CD4-positive, alpha-beta T cell treated with Interleukin-15 for 1 hour (primary cell): ENCODE data around the gene OR6S1.
"Not testable (repeated sequence)": the region's sequence is repeated elsewhere in the genome, so short reads cannot be mapped to it uniquely, and the experiment has no call there.

Experiments used
- DNase-seq: peaks from one replicate; pipeline ENCODE4 v3.0.0-alpha.2; 2020

OR6S1 gene

GRCh38 chr14:20630340-20631022 lies 11.0 kb downstream of the OR6S1 start:
- DNase-seq = peak; percentile 49

DNA sequence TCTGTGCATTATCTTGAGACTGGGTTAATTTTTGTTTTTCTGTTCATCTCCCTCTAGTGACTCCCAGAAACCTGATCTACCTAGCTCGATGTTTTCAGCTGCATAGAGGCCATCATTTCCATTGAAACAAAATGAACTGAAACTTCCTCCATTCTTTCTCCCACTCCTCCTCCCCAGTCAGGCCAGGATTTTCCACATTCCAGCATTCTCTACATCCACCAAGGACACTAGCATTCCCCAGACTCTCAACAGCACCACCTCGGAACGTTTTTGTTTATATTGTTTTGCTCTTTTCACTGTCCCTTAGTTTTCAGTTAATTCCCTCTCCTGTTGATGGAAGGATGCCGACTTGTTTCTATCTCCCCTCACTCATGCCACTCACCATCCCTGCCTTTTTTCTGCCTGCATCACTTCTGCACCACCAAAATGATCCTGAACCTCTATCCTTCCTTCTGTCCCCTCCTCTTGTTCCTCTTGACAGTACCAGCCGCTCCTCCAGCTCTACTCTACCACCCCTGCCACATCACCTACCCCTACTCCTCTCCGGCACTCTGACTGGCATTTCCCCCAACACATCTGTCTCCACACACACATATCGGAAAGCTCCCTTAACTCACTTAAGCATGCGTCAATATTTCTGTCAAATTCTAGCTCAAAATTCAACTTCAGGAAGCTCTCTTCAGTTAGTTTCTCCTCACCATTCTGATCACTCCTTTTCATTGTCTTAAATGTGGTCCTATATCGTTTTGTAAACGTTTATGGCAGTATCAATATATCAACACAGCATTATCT lies 13.2 kb downstream of the OR6S1 start:
- DNase-seq = no peak

DNA sequence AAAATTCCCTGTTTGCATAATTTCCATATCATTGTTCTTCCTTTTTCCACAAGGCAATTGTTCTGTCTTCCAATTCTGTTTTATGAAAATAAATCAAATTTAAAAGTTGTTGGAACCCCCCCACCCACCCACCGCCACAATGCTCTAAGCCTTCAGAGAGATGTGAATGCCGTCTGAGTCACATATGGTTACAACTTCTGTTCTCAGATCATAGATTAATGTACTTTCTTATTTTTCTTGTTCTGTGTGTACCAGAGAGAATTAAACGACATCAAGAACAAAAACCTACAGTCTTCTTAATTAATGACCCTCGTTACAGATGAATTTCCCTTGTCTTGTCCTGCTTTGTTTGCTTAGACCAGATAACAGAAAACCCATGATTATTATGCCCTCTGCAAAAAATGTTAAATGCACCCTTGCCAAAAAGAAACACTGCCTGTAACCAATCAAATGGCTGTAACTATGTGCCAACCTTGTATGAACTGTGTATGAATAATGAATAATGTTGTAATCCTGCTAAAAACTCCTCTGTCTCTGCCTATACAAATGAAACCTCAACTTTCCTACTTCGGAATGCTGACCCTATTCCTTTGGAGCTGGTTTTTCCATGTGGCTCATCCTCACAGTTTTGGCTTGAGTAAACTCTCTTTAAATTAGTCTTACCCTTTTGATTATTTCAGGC lies 14.0 kb downstream of the OR6S1 start:
- no peak for DNase-seq

GRCh38 chr14:20626274-20626673 lies 15.2 kb downstream of the OR6S1 start:
- DNase-seq = no peak

DNA sequence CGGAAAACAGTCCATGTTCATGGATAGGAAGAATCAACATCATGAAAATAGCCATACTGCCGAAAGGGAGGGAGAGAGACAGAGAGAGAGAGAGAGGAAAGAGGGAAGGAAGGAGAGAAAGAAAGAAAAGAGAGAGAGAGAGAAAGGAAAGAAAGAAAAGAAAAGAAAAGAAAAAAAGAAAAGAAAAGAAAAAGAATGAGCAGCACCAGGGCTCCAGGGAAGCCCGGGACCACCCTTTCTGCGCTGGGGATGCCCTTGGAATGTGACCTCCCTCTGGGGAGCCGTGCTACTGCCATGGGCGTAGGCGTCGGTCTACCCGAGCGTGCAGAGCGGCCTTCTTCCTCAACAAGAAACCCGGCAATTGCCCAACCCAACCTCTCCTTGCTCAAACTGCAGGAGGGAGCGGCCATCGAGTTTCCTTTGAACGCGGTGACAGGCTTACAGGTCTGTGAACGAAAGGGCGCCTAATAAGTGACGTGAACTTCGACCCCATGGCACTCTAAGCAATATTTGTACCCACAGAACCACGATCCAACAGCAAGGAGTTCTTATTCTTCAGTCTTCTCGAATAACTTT lies 16.9 kb downstream of the OR6S1 start:
- peak; percentile 68 for DNase-seq

DNA sequence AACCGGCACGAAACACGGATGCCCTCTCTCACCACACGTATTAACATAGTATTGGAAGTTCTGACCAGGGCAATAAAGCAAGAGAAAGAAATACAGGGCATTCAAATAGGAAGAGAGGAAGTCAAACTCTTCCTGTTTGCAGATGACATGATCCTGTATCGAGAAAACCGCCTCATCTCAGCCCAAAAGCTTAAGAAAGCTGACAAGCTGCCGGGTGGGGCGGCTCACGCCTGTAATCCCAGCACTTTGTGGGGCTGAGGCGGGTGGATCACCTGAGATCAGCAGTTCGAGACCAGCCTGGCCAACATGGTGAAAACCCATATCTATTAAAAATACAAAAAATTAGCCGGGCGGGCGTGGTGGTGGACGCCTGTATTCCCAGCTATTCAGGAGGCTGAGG lies 17.7 kb downstream of the OR6S1 start:
- no peak for DNase-seq

DNA sequence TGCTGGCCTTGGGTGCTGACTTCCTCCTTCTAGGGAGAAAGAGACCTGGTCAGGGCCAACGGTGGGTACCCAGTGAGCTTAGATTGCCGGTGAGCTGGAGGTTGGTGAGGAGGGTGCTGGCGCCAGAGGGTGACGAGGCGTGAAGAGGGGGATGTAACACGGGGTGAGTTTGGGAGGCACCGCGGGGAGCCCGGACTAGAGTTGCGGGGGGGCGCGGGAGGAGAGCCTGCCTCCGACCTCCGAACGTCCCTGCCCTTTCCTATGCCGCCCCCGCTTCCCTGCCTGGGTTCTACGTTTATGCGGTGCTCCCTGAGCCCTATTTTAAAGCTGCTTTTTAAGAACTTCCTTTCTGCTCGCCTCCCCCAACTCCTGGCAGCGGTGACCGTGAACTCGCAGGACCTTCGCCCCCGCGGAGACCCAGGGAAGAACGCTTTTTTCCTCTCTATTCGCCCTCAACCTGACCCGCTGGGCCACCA lies 18.6 kb downstream of the OR6S1 start:
- no peak for DNase-seq

DNA sequence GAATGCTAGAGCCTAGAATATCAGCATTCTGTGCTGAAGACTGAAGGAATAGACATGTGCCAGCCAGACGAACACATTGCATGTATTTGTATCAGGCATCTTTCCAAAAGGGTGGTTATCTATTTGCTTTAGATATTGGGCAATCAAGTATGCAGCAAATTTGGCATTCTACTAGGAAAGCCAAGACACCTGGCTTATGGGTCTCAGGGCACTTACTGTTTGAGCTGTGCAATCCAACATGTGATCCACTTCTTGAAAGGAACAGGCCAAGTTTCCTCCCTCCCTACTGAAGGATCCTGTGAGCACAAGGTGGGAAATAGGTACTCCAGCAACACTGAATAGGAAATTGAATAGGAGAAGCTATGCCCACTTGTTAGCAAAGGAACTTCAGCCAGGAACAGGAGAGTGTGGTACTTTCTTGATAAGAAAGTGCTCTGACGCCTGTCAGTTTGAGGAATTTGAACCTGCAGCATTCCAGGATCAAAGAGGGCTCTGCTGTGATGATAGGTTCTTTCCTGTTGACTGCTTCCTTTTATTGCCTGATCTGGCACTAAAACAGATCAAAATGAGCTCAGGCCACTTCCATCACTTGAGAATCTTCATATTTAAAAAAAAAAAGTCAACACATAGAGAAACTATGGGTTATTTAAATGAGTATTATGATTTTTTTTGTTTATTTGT lies 20.6 kb downstream of the OR6S1 start:
- DNase-seq = no peak

DNA sequence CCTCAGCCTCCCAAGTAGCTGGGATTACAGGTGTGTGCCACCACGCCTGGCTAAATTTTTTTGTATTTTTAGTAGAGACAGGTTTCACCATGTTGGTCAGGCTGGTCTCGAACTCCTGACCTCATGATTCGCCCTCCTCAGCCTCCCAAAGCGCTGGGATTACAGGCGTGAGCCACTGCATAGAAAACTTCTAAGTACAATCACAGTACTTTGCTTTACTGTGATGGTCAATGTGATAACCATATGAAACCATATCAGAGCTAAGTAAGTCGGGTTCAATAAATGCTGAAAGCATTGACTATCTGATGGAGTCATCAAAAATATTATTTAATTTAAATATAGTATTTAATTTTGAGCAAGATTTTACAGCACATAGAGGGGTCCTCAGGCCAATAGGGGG lies 21.8 kb downstream of the OR6S1 start:
- DNase-seq = not testable (repeated sequence)

DNA sequence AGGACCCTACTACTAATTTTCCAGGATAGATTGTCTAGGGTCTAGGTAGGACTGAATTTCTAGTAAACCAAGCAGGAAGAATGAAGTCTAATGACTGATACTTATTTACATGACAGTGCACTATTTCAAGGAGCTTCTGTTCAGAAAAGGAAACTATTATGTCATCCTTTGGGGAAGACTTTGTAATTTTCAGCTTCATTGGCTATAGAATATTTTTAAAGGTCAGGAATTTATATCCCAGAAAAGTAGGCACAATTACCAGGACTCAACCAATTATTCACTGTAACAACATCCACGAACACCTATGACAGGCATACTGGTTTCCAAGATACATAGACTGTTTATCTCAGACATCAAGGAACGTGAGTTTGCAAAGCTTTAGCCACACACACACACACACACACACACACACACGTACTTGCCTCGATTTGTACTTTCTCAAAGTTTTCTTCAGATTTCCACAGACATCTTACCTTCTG lies 23.2 kb downstream of the OR6S1 start:
- no peak for DNase-seq

DNA sequence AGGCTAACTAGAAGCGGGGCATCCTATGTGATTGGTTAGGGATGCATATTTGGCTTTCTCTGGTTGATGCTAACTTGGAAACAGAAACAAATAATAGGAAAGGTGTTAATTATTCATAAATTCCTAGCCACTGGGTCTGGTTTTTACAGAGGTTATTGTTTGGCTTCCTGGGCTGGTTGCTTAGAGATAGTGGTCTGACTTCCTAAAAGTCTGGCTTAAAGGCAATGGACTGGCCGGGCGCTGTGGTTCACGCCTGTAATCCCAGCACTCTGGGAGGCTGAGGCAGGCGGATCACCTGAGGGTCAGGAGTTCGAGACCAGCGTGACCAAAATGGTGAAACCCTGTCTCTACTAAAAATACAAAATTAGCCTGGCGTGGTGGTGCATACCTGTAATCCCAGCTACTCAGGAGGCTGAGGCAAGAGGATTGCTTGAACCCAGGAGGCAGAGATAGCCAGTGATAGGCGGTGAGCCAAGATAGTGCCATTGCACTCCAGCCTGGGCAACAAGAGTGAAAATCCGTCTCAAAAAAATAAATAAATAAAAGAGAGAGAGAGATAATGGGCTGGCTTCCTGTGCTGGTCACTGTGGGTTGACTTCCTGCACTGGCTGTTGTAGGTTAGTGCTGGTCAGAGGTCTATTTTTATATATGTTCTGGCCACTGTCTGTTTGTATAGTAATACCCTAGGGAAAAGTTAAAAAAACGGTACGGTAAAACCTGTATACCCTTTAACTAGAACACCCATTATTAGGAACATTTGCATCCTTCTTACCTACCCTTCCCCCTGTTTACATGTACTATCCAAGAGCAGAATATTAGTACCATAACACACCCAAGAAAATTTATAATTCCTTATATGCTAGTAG lies 24.1 kb downstream of the OR6S1 start:
- DNase-seq = no peak

GRCh38 chr14:20615996-20616395 lies 25.5 kb downstream of the OR6S1 start:
- DNase-seq = no peak

DNA sequence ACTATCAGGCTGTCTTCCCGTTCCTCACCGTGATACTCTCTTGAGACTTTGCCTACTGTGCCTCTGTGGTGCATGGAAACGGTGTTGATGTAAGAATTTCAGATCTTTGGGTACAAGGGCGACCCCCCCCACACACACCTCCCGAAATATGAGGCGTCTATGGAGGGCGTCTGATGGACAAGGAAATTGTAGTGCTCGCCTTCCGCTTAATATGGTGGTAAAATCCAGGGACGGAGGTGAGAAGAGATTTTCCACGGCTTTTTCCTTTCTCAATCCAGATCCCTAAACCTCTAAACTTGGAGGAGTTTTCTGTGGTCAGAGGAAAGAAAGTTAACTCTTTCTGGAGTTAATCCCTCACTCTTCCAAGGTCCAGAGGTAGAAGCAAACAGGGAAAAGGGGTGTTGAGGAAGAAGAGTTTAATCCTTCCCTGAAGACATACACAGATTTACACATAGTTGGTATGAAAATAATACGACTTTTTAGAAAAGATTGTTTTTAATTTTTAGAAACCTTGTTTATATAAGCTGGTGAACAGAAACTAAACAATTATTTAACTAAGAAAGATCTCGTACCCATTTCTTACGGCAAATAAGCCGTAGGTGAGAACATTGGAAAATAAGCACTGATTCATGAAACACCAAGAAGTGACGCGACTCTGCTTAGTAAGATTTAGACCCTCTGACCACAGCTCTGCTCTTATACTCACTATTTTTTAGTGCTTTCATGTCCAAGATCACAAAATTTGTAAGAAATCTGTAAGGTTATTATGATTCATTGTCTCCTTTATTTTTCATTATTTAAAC lies 27.3 kb downstream of the OR6S1 start:
- DNase-seq = peak; percentile 36

GRCh38 chr14:20613094-20614037 lies 28.1 kb downstream of the OR6S1 start:
- peak; percentile 88 for DNase-seq

DNA sequence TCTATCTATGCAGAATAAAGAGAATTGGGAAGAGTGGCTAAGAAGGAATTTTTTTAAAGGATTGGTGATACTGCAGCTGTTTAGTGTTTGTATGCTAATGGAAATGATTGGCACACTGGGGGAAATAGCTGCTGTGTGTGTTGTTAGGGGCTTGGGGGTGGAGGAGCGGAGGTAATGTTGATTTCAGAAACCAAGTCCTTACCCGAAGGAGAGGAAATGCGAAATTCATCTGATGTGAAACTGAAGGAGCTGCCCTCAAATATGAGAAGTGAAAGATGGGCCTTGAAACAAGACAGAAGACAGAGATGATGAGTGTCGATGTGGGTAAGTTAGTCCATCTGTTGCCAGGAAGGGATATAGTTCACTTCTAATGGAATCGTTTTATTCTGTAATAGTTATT lies 29.1 kb downstream of the OR6S1 start:
- DNase-seq = no peak

DNA sequence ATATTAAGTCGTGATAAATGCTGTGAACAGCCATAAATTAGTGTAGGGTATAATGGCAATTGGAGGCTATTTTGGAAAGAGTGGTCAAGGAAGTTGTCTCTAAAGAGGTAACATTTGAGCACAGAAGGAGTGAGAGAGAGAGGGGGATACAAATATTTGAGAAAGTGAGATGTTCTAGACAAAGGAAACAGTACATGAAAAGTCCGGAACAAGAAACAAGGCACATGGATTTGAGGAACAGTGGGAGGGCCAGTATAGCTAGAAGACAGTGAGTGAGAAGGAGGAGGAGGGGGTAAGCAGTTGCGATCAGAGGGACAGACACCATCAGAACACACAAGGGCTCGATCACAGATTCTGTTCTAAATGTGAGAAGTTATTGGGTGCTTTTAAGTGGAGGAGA lies 30.2 kb downstream of the OR6S1 start:
- no peak for DNase-seq

DNA sequence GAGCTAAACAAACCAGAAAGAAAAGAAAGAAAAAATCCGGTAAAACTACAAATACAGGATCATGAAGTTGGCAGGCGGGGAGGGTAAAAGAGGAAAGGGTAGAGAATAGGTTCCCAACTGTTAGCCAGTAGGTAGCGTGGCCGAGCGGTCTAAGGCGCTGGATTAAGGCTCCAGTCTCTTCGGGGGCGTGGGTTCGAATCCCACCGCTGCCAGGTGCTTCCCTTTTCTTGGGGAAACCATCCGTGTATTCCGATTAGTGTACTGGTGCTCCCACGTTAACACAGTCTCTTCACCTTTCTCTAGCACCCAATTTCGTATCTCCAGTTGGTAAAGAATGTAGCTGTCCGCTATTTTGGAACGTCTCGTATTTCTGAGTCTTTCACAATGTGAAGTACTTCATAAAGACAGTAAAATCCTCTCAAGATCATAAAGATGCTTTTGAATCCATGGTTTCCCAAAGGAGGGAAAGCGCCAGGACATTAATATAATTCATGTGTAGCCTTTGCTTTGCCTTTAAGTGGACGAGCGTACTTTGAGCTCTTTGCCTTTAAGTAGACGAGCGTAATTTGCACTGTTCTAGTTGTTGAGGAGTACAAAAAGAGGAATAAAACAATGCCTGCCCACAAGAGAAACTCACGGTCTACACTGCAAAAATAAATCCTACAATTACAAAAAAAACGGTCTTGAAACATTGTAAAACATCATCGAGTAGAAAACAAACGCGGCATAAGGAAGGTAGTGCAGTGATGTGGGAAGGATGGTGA lies 31.3 kb downstream of the OR6S1 start:
- DNase-seq = peak; percentile 80

- peak; percentile 69 for DNase-seq
These were observed 32.1 kb downstream of the OR6S1 start for GRCh38 chr14:20609215-20610001.
